Psoas muscle (tissue), 8 donors: ENCODE measurements around the gene C15orf61. TPM values are rescaled to one million over a fixed set of nuclear protein-coding genes. Genes with fewer than 3 reads are reported as not detected.

Source experiments
- ATAC-seq, 4 donors: fragments of 200-7000 bp; cut with Tn5 transposase; one replicate each; pipeline ENCODE4 v1.9.1; 2020; ENCODE audit warnings: moderate library complexity in 3 of 4, mild to moderate bottlenecking in 2 of 4
- DNase-seq, 2 donors: peaks; one replicate each; pipeline ENCODE4 v3.0.0-alpha.2; 2020
- H3K27ac ChIP-seq: fragments of 200-600 bp; one replicate; pipeline ENCODE4 v1.8.0; 2022
- H3K27me3 ChIP-seq, 3 donors: fragments of 200-600 bp in 1 of 3; one replicate each; pipeline versions ENCODE4 v1.6.1 to v1.8.0; 2013 to 2022; ENCODE audit warnings: low read length in 2 of 3, mild to moderate bottlenecking in 2 of 3, moderate library complexity in 1 of 3; ENCODE audit not compliant: insufficient read depth in 3 of 3
- H3K36me3 ChIP-seq, 2 donors: fragments of 200-600 bp in 1 of 2; one replicate each; pipeline versions ENCODE4 v1.6.1 to v1.8.0; 2013 to 2022; ENCODE audit warnings: low read depth in 1 of 2, mild to moderate bottlenecking in 1 of 2, moderate library complexity in 1 of 2; ENCODE audit not compliant: insufficient read depth in 1 of 2
- H3K4me1 ChIP-seq: fragments of 200-600 bp; one replicate; pipeline ENCODE4 v1.8.0; 2022
- H3K4me3 ChIP-seq: fragments of 200-600 bp; one replicate; pipeline ENCODE4 v1.8.0; 2022; ENCODE audit warnings: mild to moderate bottlenecking
- H3K9me3 ChIP-seq: fragments of 200-600 bp; one replicate; pipeline ENCODE4 v1.8.0; 2022
- WGBS, 3 donors: extraction: QIAGEN DNeasy Blood & Tissue Kit; methylation state at CpG; one replicate each; pipeline versions ENCODE4 v1.1.6 to v1.1.7; 2013; 5-methylcytosine and 5-hydroxymethylcytosine counted together
- intact Hi-C, 2 donors: fragments of 100-400 bp; cut with DNase I; formaldehyde crosslinking; loops; one replicate each; pipeline versions ENCODE4 v1.11.0 to v1.14.2; 2022
- long read RNA-seq, 2 donors: library from polyadenylated mRNA; unstranded; transcript quantifications; one replicate each; pipeline ENCODE4 v2.0.0, GENCODE V29; 2021
- polyA plus RNA-seq, 3 donors: library from polyadenylated mRNA; stranded (reverse); fragments of 200-250 nt; gene quantifications; one replicate each; pipeline ENCODE4 v1.2.3, GENCODE V29; 2013
- total RNA-seq, 4 donors: library from RNA; stranded (reverse); fragmentation: NEBNext Ultra II Directional in 2 of 4; extraction: Animal tissue kit (Norgen Biotek cat#: 25700) in 2 of 4; gene quantifications; one replicate each; pipeline versions ENCODE4 v1.2.1 to v1.2.4, GENCODE V29; 2021 to 2023
- TF ChIP-seq, protein P1 (sequence below): fragments of 200-600 bp; IDR thresholded peaks from one replicate; pipeline ENCODE4 v1.8.0; 2022; ENCODE audit warnings: antibody characterized with exemption
- donor health status: healthy with polysubstance abuse.
- donor health status: DM: no; HTN: no; CAD: no; lungs with moderate emphysema.
- donor health status: Bipolar disorder and iron deficiency.
- donor health status: healthy.
- donor health status: DM: yes; HTN: yes; CAD: no.
- donor health status: DM: no; HTN: no; CAD: no.
- donor health status: DM: no; HTN: no; CAD: no.
- donor health status: DM: yes; HTN: yes; CAD: no.

Gene C15orf61
- 10 to 100 TPM; 11.2 to 20.9 (median 11.9) TPM for total RNA-seq
- 10 to 100 TPM in 1 of 3 donors, 1 to 10 TPM in 2; 6.9 to 10.3 (median 8.2) TPM for polyA plus RNA-seq
- long read RNA-seq, donor 1, full-length matches to known transcripts = 24 of 24 reads
- long read RNA-seq, donor 1, partial matches to known transcripts = 0 of 24 reads
- long read RNA-seq, donor 1, other reads (novel, unspliced or antisense) = 0 of 24 reads
- long read RNA-seq, donor 2, full-length matches to known transcripts = 21 of 31 reads
- long read RNA-seq, donor 2, partial matches to known transcripts = 0 of 31 reads
- long read RNA-seq, donor 2, other reads (novel, unspliced or antisense) = 10 of 31 reads

DNA sequence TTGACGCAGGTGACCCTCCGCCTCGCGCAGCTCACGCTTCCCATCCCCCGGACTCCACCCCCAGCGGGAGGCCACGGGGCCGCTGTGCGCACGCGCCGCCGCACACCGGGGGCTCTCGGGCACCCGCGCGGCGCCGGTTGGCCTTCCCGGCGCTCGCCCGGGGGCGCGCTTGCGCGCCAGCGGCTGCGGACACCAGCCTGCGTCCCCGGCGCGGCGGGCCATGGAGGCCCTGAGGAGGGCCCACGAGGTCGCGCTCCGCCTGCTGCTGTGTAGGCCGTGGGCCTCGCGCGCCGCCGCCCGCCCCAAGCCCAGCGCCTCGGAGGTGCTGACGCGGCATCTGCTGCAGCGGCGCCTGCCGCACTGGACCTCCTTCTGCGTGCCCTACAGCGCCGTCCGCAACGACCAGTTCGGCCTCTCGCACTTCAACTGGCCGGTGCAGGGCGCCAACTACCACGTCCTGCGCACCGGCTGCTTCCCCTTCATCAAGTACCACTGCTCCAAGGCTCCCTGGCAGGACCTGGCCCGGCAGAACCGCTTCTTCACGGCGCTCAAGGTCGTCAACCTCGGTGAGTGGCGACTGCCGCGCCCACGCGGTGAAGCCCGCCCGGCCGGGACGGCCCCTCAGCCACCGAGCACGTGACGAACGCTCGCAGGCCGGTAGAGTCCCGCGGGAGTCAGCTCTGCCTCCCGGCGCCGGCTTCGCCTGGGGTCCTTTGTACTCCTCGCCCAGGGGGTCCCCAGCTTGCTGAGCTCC lies at the start of gene C15orf61:
Gene C15orf61, plus strand, starts transcription at position 103 of the 754 bp plus-strand sequence. Its CDS starts 118 bp downstream, at position 221.
- Histone ChIP-seq H3K4me3 (peak within 1 kb of the TSS; percentile 93), H3K27ac (peak within 1 kb of the TSS; percentile 99), H3K36me3 (peaks cover 0 to 22% of the 10 kb centered on the region in 2 donors), H3K27me3 (no peaks in the 10 kb centered on the region), H3K9me3 (no peaks in the 10 kb centered on the region), H3K4me1 (peaks cover 28% of the 10 kb centered on the region)
- WGBS, 3 donors = 0% methylated on average over 75 to 94 of the region's 94 CpGs
- TF ChIP-seq, protein P1, sequence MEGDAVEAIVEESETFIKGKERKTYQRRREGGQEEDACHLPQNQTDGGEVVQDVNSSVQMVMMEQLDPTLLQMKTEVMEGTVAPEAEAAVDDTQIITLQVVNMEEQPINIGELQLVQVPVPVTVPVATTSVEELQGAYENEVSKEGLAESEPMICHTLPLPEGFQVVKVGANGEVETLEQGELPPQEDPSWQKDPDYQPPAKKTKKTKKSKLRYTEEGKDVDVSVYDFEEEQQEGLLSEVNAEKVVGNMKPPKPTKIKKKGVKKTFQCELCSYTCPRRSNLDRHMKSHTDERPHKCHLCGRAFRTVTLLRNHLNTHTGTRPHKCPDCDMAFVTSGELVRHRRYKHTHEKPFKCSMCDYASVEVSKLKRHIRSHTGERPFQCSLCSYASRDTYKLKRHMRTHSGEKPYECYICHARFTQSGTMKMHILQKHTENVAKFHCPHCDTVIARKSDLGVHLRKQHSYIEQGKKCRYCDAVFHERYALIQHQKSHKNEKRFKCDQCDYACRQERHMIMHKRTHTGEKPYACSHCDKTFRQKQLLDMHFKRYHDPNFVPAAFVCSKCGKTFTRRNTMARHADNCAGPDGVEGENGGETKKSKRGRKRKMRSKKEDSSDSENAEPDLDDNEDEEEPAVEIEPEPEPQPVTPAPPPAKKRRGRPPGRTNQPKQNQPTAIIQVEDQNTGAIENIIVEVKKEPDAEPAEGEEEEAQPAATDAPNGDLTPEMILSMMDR = no peak
- intact Hi-C loops = loop anchor here in 1 of 2 donors (5.0 kb wide), 2 partner anchors 316 to 531 kb away; partner anchors contain the start of gene PIAS1
- DNase-seq = peak; percentile 88 to 92
- ATAC-seq = peak; percentile 84 to 90 (median 87)

- intact Hi-C loops = no loop called here
- H3K27me3 ChIP-seq = no peaks in the 10 kb centered on the region
- no peak for ATAC-seq
- 91 to 100% (median 93%) methylated on average over 1 of the region's 1 CpG for WGBS, 3 donors
- H3K4me1 ChIP-seq = no peaks in the 10 kb centered on the region
- no peak overlapping the region for H3K4me3 ChIP-seq
- no peak for DNase-seq
- H3K9me3 ChIP-seq = no peaks in the 10 kb centered on the region
- no peaks in the 10 kb centered on the region for H3K36me3 ChIP-seq
- no peak overlapping the region for H3K27ac ChIP-seq
- TF ChIP-seq, protein P1 = no peak
Measured at GRCh38 chr15:67472957-67473356, 48.0 kb upstream of the C15orf61 start.

GRCh38 chr15:67474405-67475110 lies 46.4 kb upstream of the C15orf61 start:
- no peaks in the 10 kb centered on the region for H3K27me3 ChIP-seq
- DNase-seq (no peak), ATAC-seq (no peak)
- no peak overlapping the region for H3K4me3 ChIP-seq
- H3K4me1 ChIP-seq = no peaks in the 10 kb centered on the region
- TF ChIP-seq, protein P1 = no peak
- intact Hi-C loops = no loop called here
- H3K27ac ChIP-seq = no peak overlapping the region
- H3K9me3 ChIP-seq = no peaks in the 10 kb centered on the region
- WGBS, 3 donors = 88 to 91% (median 89%) methylated on average over 5 of the region's 5 CpGs
- no peaks in the 10 kb centered on the region for H3K36me3 ChIP-seq

DNA sequence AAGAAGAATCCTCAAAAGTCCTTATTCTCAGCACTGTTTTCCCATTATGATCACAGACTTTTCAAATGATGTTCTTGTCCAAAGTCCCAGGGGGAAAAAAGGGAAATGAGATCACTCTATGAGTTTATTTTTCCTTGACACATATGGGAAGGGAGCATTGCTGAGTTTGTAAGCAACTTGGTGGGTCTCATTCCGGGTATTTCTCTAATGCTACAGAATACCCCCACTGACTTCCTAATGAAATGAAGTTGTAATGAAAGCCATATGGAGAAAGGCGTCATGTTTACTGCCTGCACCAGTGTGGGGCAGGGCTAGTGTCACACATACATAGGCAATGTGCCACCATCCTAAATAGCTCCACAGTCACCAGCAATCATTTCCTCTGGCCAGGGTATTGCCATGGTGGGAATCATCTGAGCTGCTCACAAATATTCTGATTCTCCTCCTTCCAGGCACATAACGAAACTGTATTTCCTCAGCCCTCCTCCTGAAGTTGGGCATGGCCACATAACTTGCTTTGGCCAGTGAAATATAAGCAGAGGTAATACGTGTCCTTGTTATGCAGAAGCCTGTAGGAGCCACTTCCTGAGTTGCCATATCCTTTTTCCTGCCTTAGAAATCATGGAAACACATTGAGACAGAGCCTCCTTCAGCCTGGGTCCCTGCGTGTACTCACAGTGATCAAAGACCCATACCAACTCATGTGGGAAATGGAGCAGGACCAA lies 41.0 kb upstream of the C15orf61 start:
- Histone ChIP-seq H3K27ac (no peak overlapping the region), H3K36me3 (no peaks in the 10 kb centered on the region), H3K4me1 (peaks cover 10% of the 10 kb centered on the region), H3K27me3 (no peaks in the 10 kb centered on the region), H3K9me3 (no peaks in the 10 kb centered on the region), H3K4me3 (no peak overlapping the region)
- 63 to 67% (median 65%) methylated on average over 5 of the region's 5 CpGs for WGBS, 3 donors
- DNase-seq = no peak
- TF ChIP-seq, protein P1 = no peak
- ATAC-seq = no peak
- intact Hi-C loops = no loop called here
